HG02588 (cell line): ENCODE measurements around the gene NDST1.

Source experiments
- ATAC-seq: cut with Tn5 transposase; IDR thresholded peaks from one replicate; pipeline ENCODE4 v1.9.1; 2021; ENCODE audit warnings: mild to moderate bottlenecking, moderate library complexity; ENCODE audit not compliant: unreplicated experiment

NDST1 gene

GRCh38 chr5:150540615-150541396, 32.9 kb downstream of the NDST1 start:
- no peak for ATAC-seq

DNA sequence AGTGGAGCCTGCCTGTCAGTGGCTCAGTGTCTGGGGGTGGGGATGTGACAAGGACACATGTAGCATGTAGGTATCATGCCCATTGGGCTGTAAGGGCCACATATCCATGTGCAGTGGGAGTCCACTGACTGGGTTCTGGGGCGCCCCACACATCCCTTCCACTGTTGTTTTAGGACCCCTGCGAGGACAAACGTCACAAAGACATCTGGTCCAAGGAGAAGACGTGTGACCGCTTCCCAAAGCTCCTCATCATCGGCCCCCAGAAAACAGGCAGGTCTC, 33.4 kb downstream of the NDST1 start:
- no peak for ATAC-seq

- no peak for ATAC-seq
These were observed 34.0 kb downstream of the NDST1 start for GRCh38 chr5:150541895-150542294.

GRCh38 chr5:150542933-150543445, 35.1 kb downstream of the NDST1 start:
- no peak for ATAC-seq

GRCh38 chr5:150544611-150545219, 36.8 kb downstream of the NDST1 start:
- peak; percentile 89 for ATAC-seq

- no peak for ATAC-seq
These were observed 37.3 kb downstream of the NDST1 start for GRCh38 chr5:150545246-150545645.

GRCh38 chr5:150548123-150548522, 40.2 kb downstream of the NDST1 start:
- no peak for ATAC-seq

DNA sequence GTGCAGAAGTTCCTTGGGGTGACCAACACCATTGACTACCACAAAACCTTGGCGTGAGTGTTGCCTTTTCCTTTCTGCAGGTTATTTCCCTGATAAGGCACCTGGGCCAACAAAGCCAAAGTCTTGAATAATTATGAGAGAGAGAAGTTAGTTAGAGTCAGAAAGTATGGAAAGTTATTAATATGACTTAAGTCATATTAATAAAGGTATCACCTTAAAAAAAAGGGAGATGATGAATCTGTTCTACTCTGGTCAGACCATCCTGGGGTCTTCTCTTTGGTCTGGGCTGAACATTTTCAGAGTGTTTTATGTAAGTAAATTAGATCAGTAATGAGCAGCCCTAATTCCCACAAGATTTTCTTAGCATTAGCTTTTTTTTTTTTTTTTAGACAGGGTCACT, 41.8 kb downstream of the NDST1 start:
- ATAC-seq, result no peak

DNA sequence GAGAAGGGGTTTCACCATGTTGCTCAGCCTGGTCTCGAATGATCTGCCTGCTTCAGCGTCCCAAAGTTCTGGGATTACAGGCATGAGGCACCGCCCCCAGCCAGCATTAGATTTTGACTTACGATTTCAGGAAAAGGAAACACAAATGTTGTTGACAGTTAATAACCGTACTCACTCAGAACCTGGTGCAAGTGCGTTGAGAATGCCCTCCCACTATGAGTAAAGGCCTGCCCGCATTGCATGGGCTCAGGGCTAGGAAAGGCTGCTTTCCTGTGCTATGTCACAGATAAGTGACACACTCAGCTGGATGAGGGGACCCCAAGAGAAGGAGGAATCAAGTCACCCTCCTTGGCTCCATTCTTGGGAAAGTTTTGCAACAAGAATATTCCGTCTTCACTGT, 42.4 kb downstream of the NDST1 start:
- no peak for ATAC-seq

GRCh38 chr5:150551066-150551465, 43.1 kb downstream of the NDST1 start:
- no peak for ATAC-seq

DNA sequence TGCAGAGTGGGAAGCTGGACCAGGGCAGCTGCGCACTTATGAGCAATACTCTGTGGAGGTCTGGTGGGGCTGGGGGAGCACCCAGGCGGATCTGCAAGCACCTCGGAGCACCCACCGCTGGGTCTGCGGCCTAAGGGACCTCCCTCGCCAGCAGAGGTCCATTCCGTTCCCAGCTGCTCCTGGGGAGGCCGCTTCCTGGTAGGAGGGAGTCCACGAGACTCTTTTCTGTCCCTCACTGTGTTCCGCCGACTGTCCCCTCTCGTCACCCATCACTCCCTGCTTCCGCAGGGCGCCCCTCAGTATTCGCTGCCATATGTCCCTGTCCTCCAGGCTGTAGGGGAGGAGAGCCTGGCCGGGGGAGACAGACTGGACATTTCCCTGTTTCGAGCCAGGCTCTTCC, 45.5 kb downstream of the NDST1 start:
- no peak for ATAC-seq

DNA sequence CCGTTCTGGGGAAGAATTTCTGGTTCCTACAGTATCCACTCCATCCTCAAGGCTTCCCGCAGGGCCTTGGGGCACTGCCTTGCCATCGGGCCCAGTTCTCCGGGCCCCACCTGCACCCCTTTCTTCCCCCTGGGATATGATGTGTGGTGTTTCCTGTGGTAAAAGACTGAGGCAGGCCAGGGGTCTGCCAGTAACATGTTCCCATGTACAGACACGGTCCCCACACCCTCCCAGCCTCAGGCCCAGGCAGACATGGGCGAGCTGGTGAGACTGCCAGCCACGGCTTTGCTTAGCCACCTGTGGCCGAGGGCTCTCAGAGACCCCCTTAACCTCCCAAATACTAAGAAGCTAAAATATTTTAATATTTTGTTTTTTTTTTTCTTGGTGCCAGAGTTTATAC, 46.0 kb downstream of the NDST1 start:
- ATAC-seq, result no peak

DNA sequence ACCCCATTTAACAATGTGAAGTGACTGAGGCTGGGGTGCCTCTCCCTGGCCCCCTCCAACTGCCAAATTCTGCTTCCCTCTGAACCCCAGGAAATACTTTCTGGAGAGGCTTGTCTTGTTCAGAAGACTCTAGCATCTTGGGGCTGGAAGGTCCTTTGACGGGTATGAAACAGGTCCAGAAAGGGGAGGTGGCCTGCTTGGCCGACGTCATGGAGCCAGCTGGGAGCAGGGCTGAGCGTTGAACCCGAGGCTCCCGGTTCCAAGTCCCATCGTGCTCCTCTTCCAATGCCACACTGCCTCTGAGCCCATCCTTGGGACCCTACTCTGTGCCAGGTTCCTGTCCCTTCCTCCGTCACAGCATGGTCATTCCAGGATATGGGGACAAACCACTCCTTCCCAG, 46.9 kb downstream of the NDST1 start:
- no peak for ATAC-seq

DNA sequence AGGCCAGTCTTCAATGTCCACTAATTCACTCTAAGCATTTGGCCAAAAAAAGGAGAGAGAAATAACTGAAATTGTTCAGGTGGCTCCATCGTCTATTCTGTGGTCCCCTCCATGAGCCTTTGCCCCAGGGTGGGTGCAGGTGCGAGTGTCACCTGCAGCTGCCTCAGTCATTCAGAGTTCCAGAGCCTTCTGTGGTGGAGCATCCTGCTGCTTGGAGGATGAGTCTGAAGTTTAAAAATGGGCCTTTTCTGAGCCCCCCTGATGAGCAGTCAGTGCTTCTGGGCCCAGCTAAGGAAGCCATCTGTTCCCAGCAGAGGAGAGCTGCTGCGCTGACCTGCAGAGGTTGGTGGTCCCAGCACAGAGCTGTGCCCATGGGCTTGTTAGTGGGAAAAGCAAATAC, 48.2 kb downstream of the NDST1 start:
- no peak for ATAC-seq

DNA sequence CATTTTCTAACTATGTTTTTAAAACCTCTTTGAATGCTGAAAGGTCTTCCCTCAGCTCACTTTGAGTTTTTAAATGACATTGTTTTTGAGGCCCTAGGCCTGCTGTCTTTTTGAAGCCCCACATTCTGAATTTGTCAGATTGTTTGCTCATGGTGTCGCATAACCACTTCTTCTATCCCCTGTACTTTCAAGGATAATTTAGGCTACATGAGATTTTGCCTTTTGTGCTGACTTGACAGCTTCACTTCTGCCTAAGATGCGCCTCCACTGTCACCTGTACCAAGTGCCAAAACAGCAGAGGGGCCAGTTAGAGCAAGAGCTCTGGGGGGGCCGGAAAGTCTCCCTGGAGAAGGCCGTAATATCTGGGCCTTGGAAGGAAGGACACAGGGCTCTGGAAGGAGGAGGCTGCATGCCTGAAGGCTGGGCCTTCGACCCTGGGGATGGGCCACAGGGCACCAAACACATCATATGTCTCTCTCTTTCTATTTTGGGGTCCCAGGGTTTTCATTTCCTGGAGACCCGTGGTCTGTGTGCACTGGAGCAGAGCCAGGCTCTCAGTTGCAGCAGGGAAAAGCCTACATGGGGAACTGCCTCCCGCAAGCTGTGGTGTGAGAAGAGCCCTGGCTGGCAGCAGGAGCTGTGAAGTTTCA, 49.1 kb downstream of the NDST1 start:
- no peak for ATAC-seq

GRCh38 chr5:150557509-150557872, 49.6 kb downstream of the NDST1 start:
- no peak for ATAC-seq

DNA sequence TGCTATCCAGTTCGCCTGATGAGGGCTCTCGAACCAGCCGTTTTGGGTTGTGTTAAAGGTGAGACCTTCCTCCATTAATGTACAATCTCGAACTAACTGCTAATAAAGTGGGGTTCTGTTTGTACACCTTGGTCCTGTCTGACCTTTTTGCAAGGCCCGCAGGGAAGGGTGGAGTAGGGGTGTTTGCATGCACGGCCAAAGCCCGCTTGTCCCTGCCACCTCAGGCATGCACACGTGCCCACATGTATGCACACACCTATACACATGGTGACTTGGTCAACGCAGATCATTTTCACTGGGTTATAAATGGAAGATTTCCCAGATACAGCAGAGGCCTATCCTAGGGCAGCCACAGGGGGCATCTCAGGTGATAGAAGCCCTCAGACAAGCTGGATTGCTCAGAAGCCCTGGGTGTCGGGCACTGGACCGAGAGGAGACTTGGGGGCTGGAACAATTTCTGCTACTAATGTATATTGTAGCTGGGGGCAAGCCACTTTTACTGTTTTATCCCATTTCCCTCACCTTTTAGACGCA, 50.2 kb downstream of the NDST1 start:
- no peak for ATAC-seq

- ATAC-seq, result no peak
These were observed 51.2 kb downstream of the NDST1 start for GRCh38 chr5:150559088-150559487.

DNA sequence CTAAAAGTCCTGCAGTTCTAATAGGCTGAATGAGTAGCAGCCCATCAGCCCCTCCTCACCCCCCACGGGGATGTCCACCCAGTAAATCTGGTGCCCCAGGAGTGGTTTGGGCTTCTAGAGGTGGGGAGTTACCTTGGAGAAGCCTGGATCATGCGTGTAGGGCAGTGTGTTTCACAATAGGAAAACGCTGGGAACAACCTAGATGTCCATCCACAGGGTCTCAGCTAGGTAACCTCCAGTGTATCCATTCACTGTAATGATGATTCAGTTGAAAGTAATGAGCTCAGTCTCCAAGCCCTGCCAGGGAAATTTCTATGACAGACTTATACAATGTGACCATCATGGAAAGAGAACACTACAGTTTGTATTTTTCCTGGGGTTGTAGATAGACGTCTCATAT, 51.8 kb downstream of the NDST1 start:
- ATAC-seq, result no peak

DNA sequence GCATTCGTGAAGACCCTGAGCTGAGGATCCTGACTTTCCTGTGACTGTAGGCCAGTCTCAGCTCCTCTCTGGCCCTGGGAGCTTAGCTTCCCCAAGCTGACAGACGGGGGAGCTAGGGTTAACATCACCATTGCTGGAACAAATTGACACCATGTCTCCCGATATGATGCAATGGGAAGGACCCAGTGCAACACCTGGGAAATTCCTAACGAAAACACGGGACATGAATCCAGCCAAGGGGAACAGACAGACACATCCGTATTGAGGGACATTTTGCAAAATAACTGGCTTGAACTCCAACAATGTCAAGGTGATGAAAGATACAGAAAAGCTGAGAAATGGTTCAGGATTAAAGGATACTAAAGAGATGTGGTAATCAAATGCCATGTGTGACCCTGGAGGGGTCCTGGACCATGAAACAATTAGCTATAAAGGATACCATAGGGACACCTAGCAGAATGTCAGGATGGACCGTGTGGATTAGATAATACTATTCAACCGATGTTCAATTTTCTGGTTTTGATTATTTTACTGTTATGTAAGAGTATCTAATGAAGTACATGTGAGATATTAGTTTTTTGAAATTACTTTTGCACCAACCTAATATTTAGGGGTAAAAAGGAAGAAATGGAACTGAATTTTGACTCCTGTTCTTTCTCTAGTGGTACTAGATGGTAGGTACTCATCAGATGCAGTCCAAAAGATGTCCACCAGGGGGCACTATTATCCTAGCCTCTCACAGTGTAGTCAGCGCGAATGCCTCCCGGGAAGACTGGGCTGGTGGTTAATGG, 52.7 kb downstream of the NDST1 start:
- ATAC-seq, result peak; percentile 77

- ATAC-seq, result no peak
These were observed 53.2 kb downstream of the NDST1 start for GRCh38 chr5:150561192-150561512.
